HL-60/S4 treated with phorbol 12-myristate 13-acetate at 8.2 ng/mL for 4 days and 3 days (cell line): ENCODE data around the gene TMEM240.
"Not testable (repeated sequence)": the region's sequence is repeated elsewhere in the genome, so short reads cannot be mapped to it uniquely, and the experiment has no call there.

ENCODE experiments used
- in situ Hi-C: fragments of 300-500 bp; cut with MboI; formaldehyde crosslinking; loops from 2 replicates; pipeline ENCODE4 v1.15.0; 2022; ENCODE audit warnings: low sequenced_read_pairs

The TMEM240 gene

DNA sequence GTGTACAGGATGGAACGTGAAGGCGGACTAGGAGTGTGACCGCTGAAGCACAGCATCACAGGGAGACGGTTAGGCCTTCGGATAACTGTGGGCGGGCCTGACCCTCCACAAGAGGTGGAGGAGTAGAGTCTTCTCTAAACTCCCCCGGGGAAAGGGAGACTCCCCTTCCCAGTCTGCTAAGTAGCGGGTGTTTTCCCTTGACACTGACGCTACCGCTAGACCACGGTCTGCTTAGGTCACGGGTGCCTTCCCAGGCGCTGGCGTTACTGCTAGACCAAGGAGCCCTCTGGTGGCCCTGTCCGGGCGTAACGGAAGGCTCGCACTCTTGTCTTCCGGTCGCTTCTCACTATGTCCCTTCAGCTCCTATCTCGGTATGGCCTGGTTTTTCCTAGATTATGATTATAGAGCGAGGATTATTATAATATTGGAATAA is 35.0 kb downstream of the TMEM240 start:
- in situ Hi-C loops: not testable (repeated sequence)

DNA sequence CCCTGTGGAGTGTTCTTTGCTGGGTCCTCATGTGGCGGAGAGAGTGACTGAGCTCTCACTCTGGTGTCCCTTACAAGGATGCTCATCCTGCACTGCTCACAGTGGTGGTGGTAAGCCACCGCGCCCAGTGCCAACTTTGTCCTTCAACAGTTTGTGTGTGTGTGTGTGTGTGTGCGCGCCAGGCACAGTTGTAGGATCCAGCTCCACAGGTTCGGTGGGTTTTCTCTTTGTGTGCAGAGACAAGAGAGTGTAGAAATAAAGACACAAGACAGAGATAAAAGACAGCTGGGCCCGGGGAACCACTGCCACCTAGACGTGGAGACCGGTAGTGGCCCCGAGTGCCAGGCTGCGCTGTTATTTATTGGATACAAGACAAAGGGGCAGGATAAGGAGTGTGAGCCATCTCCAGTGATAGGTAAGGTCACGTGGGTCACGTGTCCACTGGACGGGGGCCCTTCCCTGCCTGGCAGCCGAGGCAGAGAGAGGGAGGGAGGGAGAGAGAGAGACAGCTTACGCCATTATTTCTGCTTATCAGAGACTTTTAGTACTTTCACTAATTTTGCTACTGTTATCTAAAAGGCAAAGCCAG is 35.6 kb downstream of the TMEM240 start:
- in situ Hi-C loops: not testable (repeated sequence)

DNA sequence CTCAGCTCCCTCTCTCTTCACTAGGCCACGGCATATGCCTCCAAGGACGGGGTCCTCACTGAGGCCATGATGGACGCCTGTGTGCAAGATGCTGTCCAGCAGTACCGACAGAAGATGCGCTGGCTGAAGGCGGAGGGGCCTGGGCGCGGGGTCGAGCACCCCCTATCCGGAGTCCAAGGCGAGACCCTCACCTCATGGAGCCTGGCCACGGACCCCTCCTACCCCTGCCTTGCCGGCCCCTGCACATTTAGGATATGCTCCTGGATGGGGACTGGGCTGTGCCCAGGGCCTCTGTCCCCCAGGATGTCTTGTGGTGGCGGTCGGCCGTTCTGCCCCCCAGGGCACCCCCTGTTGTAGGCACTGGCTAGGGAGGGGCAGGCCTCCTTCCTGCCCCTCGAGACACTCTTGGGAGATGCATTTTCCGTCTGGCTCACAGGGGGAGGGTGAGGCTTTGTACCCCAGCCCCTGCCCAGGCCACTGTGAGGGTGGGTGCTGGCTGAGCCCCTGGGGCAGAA is 44.9 kb downstream of the TMEM240 start:
- in situ Hi-C loops: not testable (repeated sequence)

DNA sequence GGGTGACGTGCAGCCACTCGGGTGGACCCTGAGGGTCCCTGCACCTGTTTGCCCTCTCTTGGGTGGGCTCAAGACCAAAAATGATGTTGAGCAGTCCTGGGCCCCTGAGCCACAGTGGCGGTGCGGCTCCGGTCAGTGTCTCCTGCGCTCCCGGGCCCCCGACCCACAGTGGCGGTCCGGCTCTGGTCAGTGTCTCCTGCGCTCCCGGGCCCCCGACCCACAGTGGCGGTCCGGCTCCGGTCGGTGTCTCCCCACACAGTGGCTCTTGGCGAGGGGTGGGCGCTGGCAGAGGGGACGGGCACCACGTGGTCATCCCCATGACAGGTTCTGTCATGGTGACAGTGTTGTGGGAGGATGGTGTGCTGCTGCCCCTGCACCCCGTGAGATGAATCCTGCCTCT is 46.1 kb downstream of the TMEM240 start:
- in situ Hi-C loops: not testable (repeated sequence)

DNA sequence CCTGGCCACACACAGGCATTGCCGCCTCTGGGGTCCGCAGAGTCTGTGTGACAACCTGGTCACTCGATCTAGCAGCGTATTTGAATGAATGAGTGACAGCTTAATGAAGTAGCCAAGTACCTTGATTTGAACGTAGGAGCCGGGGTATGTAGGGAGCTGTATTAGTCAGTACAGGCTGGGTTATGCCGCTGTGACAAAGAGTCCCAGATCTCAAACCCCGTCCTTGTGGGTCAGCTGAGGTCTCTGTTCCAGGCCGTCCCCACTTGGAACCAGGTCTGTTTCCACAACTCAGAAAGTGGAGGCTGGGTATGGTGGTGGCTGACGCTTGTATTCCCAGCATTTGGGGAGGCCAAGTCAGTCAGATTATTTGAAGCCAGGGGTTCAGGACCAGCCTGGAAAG is 48.8 kb downstream of the TMEM240 start:
- in situ Hi-C loops: no loop called here

DNA sequence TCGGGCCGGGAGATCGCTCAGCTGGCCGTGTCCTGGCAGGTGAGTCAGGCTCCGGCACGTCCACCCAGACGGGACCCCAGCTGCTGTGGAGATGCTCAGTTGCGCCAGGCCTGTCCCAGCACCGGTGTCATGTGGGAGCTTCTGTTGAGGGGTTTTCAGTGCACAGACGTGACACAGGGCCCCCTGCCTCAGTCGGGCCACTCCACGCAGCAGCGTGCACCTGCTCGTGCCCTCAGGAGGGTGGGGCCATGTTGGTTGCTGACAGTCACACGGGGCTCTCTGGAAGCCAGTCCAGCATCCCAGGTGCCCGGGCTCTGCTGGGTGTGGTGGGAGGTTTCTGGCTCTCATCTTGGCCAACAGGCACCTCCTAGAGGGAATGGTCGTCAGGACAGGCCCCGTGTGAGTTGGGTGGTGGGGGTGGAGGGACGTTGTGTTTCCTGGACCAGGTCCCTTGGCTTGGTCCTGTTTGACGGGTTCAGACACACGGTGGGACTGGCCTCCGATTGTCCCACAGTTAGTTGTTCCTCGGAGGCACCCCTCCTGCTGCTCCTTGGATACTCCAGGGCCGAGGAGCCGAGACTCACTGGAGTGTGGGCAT is 49.7 kb downstream of the TMEM240 start:
- in situ Hi-C loops: no loop called here

DNA sequence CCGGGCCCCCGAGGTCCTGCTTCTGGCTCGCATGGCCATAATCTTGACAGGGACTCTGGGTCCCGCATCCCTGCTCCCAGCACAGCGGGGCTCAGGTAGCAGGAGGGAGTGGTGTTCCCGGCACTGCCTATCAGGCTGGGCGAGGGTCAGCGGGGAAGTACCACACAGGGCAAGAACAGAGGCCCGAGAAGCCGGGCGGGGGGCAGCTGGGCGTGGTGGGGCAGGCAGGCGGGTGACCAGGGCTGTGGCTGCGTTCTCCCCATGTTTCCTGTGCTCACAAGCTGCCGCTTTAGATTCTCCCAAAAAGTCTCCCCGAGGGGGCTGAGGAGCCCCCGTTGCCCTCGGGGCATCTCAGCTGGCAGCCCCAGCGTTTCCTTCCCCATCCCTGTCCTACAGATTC is 50.6 kb downstream of the TMEM240 start:
- in situ Hi-C loops: no loop called here

DNA sequence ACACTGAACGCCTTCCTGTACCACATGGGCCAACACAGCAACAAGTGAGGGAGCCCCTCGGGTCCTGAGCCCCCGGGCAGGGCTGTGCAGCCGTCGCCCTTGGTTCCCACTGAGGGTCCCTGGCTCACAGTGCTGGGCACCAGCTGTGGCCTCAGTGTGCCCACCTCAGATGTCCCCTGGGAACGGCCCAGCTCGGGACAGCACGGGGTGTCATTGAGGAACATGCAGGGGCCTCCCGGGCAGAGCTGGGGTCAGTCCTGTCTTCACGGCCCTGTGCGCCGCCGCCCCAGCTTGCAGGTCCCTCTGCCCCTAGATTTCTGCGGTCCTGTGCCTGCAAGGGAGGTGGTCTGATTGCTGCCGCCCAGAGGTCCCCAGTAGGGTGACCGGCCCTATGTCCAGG is 51.2 kb downstream of the TMEM240 start:
- in situ Hi-C loops: no loop called here

DNA sequence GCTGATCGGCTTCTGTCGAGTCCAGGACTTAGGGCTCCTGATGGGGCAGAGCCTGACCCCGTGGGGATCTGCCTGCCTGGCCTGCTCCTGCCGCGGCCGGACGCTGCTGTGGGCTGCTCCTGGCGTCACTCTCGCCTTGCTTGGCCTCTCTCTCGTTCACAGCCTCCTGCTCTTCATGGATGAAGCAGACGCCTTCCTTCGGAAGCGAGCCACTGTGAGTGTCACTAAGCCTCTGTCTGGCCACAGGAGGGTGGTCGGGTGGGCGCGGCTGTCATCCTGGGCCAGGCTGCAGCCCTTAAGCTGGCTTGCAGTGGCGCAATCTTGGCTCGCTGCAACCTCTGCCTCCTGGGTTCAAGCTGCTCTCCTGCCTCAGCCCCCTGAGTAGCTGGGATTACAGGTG is 52.7 kb downstream of the TMEM240 start:
- in situ Hi-C loops: no loop called here

DNA sequence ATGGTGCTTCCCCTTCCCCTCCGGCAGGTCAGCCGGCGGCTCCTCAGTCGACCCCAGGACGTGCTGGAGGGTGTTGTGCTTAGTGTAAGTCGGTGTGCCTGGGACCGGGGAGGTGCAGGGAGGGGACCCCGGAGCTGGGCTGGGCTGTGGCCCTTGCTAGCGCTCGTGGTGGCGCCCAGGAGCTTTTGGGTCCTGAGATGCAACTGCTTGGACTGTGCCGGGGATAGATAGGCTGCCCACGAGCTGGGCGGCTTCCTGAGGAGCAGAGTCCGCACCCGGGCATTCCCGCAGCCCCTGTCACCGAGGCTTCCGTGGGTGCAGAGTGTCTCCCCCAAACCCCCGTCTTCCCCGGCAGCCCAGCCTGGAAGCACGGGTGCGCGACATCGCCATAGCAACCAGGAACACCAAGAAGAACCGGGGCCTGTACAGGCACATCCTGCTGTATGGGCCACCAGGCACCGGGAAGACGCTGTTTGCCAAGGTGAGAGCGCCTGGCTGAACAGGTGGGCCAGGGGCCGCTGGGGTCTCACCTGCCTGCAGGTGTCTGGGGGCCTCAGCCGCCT is 54.6 kb downstream of the TMEM240 start:
- in situ Hi-C loops: not testable (repeated sequence)

DNA sequence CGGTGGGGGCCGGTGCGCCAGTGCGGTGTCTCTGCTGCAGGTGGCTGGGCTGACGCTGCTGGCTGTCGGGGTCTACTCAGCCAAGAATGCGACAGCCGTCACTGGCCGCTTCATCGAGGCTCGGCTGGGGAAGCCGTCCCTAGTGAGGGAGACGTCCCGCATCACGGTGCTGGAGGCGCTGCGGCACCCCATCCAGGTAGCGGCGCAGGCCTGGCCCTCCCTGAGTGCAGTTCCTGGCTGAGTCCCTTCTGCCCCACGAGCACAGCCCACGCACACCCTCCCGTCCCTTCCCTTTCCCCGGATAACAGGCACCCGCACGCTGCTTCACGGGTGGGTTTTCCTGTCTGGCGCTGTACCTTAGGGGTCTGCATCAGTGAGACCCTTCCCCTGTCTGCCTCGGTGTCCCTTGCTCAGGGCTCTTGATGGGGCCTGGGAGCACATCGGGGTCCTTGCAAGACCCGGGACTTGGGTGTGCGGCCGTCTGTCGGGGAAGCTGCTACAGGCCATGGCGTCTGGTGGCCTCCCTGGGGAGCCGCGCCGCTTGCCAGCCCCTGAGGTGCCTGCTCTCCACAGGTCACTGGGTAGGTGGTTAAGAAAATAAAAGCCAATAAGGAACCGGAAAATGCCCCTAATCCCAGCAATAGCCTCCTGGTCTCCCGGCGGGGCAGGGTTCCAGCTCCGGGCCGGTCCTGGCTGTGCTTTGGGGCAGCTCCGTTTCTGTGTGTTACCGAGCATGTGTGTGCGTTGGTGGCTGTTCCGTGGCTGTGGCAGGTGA is 55.3 kb downstream of the TMEM240 start:
- in situ Hi-C loops: not testable (repeated sequence)
